K562 (cell line): ENCODE results near the gene CASTOR1. TPM values are rescaled to one million over a fixed set of nuclear protein-coding genes. Genes with fewer than 3 reads are reported as not detected.
A peak's percentile ranks its signal among the peaks of the same experiment; 100 is the strongest.

Experiments
- BRF1 ChIP-seq: IDR thresholded peaks from 3 replicates; pipeline ENCODE4 v1.6.1; 2011; ENCODE audit warnings: borderline replicate concordance, mild to moderate bottlenecking; ENCODE audit not compliant: insufficient read length; ENCODE audit errors: extremely low read depth
- CEBPB ChIP-seq: fragments of 450-650 bp; IDR thresholded peaks from 2 replicates; pipeline ENCODE4 v1.6.1; 2016; ENCODE audit warnings: missing genetic modification characterization, missing compliant biosample characterization
- DNMT1 ChIP-seq: fragments of 450-650 bp; IDR thresholded peaks from 2 replicates; pipeline ENCODE4 v1.6.1; 2016; ENCODE audit warnings: antibody characterized with exemption, mild to moderate bottlenecking
- ETV6 ChIP-seq, 3 experiments: fragments of 150-350 bp in 1 of 3; sonication (generic) in 1 of 3; formaldehyde crosslinking in 1 of 3; IDR thresholded peaks; 2 replicates each; pipeline versions ENCODE4 v1.6.1 to v1.8.0; 2014 to 2022; ENCODE audit warnings: borderline replicate concordance in 2 of 3, low read depth in 2 of 3, antibody characterized with exemption in 1 of 3, low read length in 1 of 3, mild to moderate bottlenecking in 1 of 3, missing genetic modification reagents in 1 of 3
- FOXM1 ChIP-seq, 2 experiments: fragments of 450-650 bp in 1 of 2; sonication (generic) in 1 of 2; formaldehyde crosslinking in 1 of 2; IDR thresholded peaks; 2 replicates each; pipeline versions ENCODE4 v1.6.1 to v1.9.0; 2017 to 2022; ENCODE audit warnings: low read depth in 2 of 2, mild to moderate bottlenecking in 2 of 2, missing genetic modification reagents in 1 of 2, moderate library complexity in 1 of 2
- KAT7 ChIP-seq: sonication (generic); formaldehyde crosslinking; IDR thresholded peaks from 2 replicates; pipeline ENCODE4 v1.8.0; 2022; ENCODE audit warnings: missing genetic modification reagents, mild to moderate bottlenecking, borderline replicate concordance
- KLF10 ChIP-seq: fragments of 250-450 bp; sonication (Bioruptor Pico); IDR thresholded peaks from 2 replicates; pipeline ENCODE4 v1.6.1; 2021; ENCODE audit warnings: matching md5 sums
- NR2F6 ChIP-seq: fragments of 450-650 bp; formaldehyde crosslinking; IDR thresholded peaks from 2 replicates; pipeline ENCODE4 v1.4.0; 2020; ENCODE audit warnings: mild to moderate bottlenecking
- NUFIP1 ChIP-seq: fragments of 450-650 bp; IDR thresholded peaks from 2 replicates; pipeline ENCODE4 v1.6.1; 2018; ENCODE audit not compliant: partially characterized antibody
- PYGO2 ChIP-seq: fragments of 450-650 bp; IDR thresholded peaks from 2 replicates; pipeline ENCODE4 v1.6.1; 2016; ENCODE audit warnings: mild to moderate bottlenecking, missing genetic modification characterization, moderate library complexity, missing compliant biosample characterization
- RBM25 ChIP-seq: fragments of 200-400 bp; formaldehyde crosslinking; IDR thresholded peaks from 2 replicates; pipeline ENCODE4 v1.6.1; 2018; ENCODE audit warnings: low read length, low read depth, moderate library complexity; ENCODE audit not compliant: severe bottlenecking
- RUNX1 ChIP-seq: sonication (generic); IDR thresholded peaks from 2 replicates; pipeline ENCODE4 v1.6.1; 2016; ENCODE audit warnings: antibody characterized with exemption, low read depth
- SIN3A ChIP-seq, 2 experiments: fragments of 150-350 bp in 1 of 2; IDR thresholded peaks; 2 replicates each; pipeline ENCODE4 v1.6.1; 2011 to 2016; ENCODE audit warnings: borderline replicate concordance in 2 of 2, low read depth in 2 of 2, low read length in 2 of 2, mild to moderate bottlenecking in 2 of 2, moderate library complexity in 2 of 2; ENCODE audit not compliant: control insufficient read depth in 1 of 2
- SIX5 ChIP-seq, 2 experiments: IDR thresholded peaks; 2 replicates each; pipeline ENCODE4 v1.6.1; 2011; ENCODE audit warnings: low read length in 2 of 2, borderline replicate concordance in 1 of 2, low read depth in 1 of 2, mild to moderate bottlenecking in 1 of 2, moderate library complexity in 1 of 2; ENCODE audit not compliant: insufficient read depth in 1 of 2
- SMARCE1 ChIP-seq: fragments of 450-650 bp; IDR thresholded peaks from 2 replicates; pipeline ENCODE4 v1.7.1; 2016; ENCODE audit warnings: mild to moderate bottlenecking
- SRSF1 ChIP-seq: fragments of 200-400 bp; formaldehyde crosslinking; IDR thresholded peaks from 2 replicates; pipeline ENCODE4 v1.6.1; 2017; ENCODE audit warnings: mild to moderate bottlenecking, low read depth, low read length, moderate library complexity
- TARDBP ChIP-seq: fragments of 450-650 bp; IDR thresholded peaks from 2 replicates; pipeline ENCODE4 v1.6.1; 2016
- TCF7L2 ChIP-seq: fragments of 150-350 bp; IDR thresholded peaks from 2 replicates; pipeline ENCODE4 v1.6.1; 2016; ENCODE audit warnings: low read depth, mild to moderate bottlenecking, low read length, moderate library complexity
- TCFL5 ChIP-seq: fragments of 250-450 bp; sonication (Bioruptor Pico); conservative IDR thresholded peaks from 2 replicates; pipeline ENCODE4 v1.6.1; 2021; ENCODE audit warnings: mild to moderate bottlenecking, moderate library complexity, matching md5 sums
- THRA ChIP-seq: fragments of 450-650 bp; IDR thresholded peaks from 2 replicates; pipeline ENCODE4 v1.6.1; 2017; ENCODE audit warnings: mild to moderate bottlenecking, moderate library complexity
- ZBTB5 ChIP-seq: fragments of 450-650 bp; IDR thresholded peaks from 2 replicates; pipeline ENCODE4 v1.6.1; 2017; ENCODE audit warnings: antibody characterized with exemption
- ZNF253 ChIP-seq: fragments of 250-450 bp; sonication (Bioruptor Pico); conservative IDR thresholded peaks from 2 replicates; pipeline ENCODE4 v1.6.1; 2021; ENCODE audit warnings: mild to moderate bottlenecking
- ZZZ3 ChIP-seq: fragments of 450-650 bp; IDR thresholded peaks from 2 replicates; pipeline ENCODE4 v1.6.1; 2016; ENCODE audit warnings: antibody characterized with exemption, mild to moderate bottlenecking, moderate library complexity
- polyA plus RNA-seq, 8 experiments: library from polyadenylated mRNA; depleted of rRNA in 4 of 8; stranded (reverse) in 5 of 8; unstranded in 3 of 8; fragments of >200 nt; fragmentation: Nextera tagmentation in 2 of 8; fragmentation: Illumina TruSeq in 1 of 8; extraction: Ambion mirVana in 2 of 8; extraction: Trizol in 1 of 8; gene quantifications; 2 replicates each; pipeline versions ENCODE4 v1.2.1 to v1.2.3, GENCODE V29; 2011 to 2014; ENCODE audit warnings: inconsistent platforms in 1 of 8, missing spikeins in 1 of 8
- total RNA-seq, 7 experiments: library from RNA; depleted of rRNA in 6 of 7; stranded (reverse); fragments of >200 nt in 6 of 7; fragmentation: Illumina TruSeq in 2 of 7; extraction: Trizol in 2 of 7; gene quantifications; 2 replicates each; pipeline versions ENCODE4 v1.2.1 to v1.2.3, GENCODE V29; 2011 to 2021; ENCODE audit warnings: low replicate concordance in 1 of 7
- TF ChIP-seq, protein P1 (sequence below), 2 experiments: fragments of 250-450 bp in 1 of 2; fragments of 450-650 bp in 1 of 2; sonication (Bioruptor Pico) in 1 of 2; IDR thresholded peaks; 2 replicates each; pipeline versions ENCODE4 v1.6.1 to v1.8.0; 2016 to 2021; ENCODE audit warnings: mild to moderate bottlenecking in 2 of 2, moderate library complexity in 2 of 2, missing compliant biosample characterization in 1 of 2, missing genetic modification characterization in 1 of 2

CASTOR1 gene
- total and polyA plus RNA-seq, 9 of the 15 experiments (the other 6 are each of a cell fraction or from before 2014, with no cell fraction given) = 0.35 to 2.6 (median 1.1) TPM

GRCh38 chr22:30305906-30306626, 16.8 kb upstream of the CASTOR1 start (continued):
- no peak for TF ChIP-seq NUFIP1
- no peak for TF ChIP-seq BRF1
- no peak for TF ChIP-seq DNMT1
- TF ChIP-seq, protein P1, sequence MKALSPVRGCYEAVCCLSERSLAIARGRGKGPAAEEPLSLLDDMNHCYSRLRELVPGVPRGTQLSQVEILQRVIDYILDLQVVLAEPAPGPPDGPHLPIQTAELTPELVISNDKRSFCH (CRISPR knock-in tag; IDR thresholded peaks at IDR 0.05) = no peak
- TF ChIP-seq, protein P1 (tag; IDR thresholded peaks at IDR 0.05) = 0 out of 2 replicates have a peak, but pooled peaks have one; percentile 51
- no peak for TF ChIP-seq KAT7 (CRISPR knock-in tag)
- TF ChIP-seq ETV6 (IDR thresholded peaks at IDR 0.05; ENCODE audit: borderline replicate concordance in 1 of 2, low read depth in 2 of 2, low read length in 1 of 2) = 0 out of 4 replicates have a peak, but pooled peaks of 1 of the 2 experiments have one; percentile 32
- no peak for TF ChIP-seq ETV6 (CRISPR knock-in tag; IDR thresholded peaks at IDR 0.05; ENCODE audit: borderline replicate concordance)
- TF ChIP-seq NR2F6 (CRISPR knock-in tag) = no peak
- TF ChIP-seq SIN3A (IDR thresholded peaks at IDR 0.05; ENCODE audit: borderline replicate concordance in 2 of 2, control insufficient read depth in 1 of 2, low read depth in 2 of 2, low read length in 2 of 2) = no peak
- TF ChIP-seq SIX5 (IDR thresholded peaks at IDR 0.05; ENCODE audit: borderline replicate concordance in 1 of 2, insufficient read depth in 1 of 2, low read depth in 1 of 2, low read length in 2 of 2) = no peak
- no peak for TF ChIP-seq TCFL5 (CRISPR knock-in tag)
- TF ChIP-seq RBM25 = peak; percentile 98
- peak; percentile 70 for TF ChIP-seq FOXM1 (IDR thresholded peaks at IDR 0.05; ENCODE audit: low read depth)
- TF ChIP-seq FOXM1 (CRISPR knock-in tag; IDR thresholded peaks at IDR 0.05; ENCODE audit: low read depth) = no peak
- TF ChIP-seq CEBPB = no peak
- TF ChIP-seq PYGO2 (tag) = no peak
- TF ChIP-seq ZZZ3 = no peak
- no peak for TF ChIP-seq TCF7L2
- no peak for TF ChIP-seq THRA
- no peak for TF ChIP-seq SRSF1
- no peak for TF ChIP-seq TARDBP
- TF ChIP-seq RUNX1 = no peak
- TF ChIP-seq SMARCE1 = 0 out of 2 replicates have a peak, but pooled peaks have one; percentile 27
- no peak for TF ChIP-seq ZNF253 (CRISPR knock-in tag)
- no peak for TF ChIP-seq ZBTB5
- no peak for TF ChIP-seq KLF10 (CRISPR knock-in tag)
